ENCODE measurements around the gene ITPRID2. TPM values are rescaled to one million over a fixed set of nuclear protein-coding genes. Genes with fewer than 3 reads are reported as not detected.

Gene ITPRID2
- total and polyA plus RNA-seq, 2 of the 8 experiments (the other 6 are each of a cell fraction or from before 2014, with no cell fraction given) = 1.9 to 12.6 TPM

GRCh38 chr2:181918188-181918587 is 26.7 kb downstream of the ITPRID2 start:
- Histone ChIP-seq H2BK20ac (ENCODE audit: low read length) (no peak overlapping the region), H3K79me1 (ENCODE audit: low read depth, low read length) (no peaks in the 10 kb centered on the region), H3K27ac (ENCODE audit: low read depth, low read length) (no peak overlapping the region), H3K4me2 (ENCODE audit: insufficient read depth in 1 of 2, low read depth in 2 of 2, low read length in 2 of 2) (no peak overlapping the region), H4K91ac (replicated peaks; ENCODE audit: insufficient read length, low read length) (no peak overlapping the region), H3K23ac (ENCODE audit: insufficient read length) (no peak overlapping the region), H3K9ac (replicated peaks in 1 of 4; ENCODE audit: extremely low read depth in 1 of 4, low read depth in 3 of 4, low read length in 3 of 4) (no peak overlapping the region), H2BK15ac (ENCODE audit: low read length) (no peak overlapping the region), H4K20me1 (replicated peaks in 1 of 2; ENCODE audit: control insufficient read depth in 1 of 2, insufficient read depth in 2 of 2, low read length in 2 of 2) (no peaks in the 10 kb centered on the region), H3K18ac (ENCODE audit: extremely low read depth, low read length) (no peak overlapping the region), H3K4me1 (replicated peaks in 1 of 4; ENCODE audit: control insufficient read depth in 3 of 4, insufficient read depth in 4 of 4, low read length in 3 of 4) (no peaks in the 10 kb centered on the region), H4K8ac (ENCODE audit: extremely low read depth, insufficient read depth, low read length) (no peak overlapping the region), H2BK120ac (replicated peaks; ENCODE audit: low read depth, low read length) (no peak overlapping the region), H3K36me3 (ENCODE audit: control insufficient read depth in 2 of 4, insufficient read depth in 4 of 4, low read length in 3 of 4) (peaks cover 0 to 16% (median 6%) of the 10 kb centered on the region in 4 experiments; a peak in 7 of 8 replicates), H3K14ac (ENCODE audit: insufficient read length) (no peak overlapping the region), H3K4me3 (ENCODE audit: extremely low read depth in 1 of 4, insufficient read depth in 2 of 4, low read depth in 3 of 4, low read length in 4 of 4) (no peak overlapping the region), H3K23me2 (ENCODE audit: low read depth, low read length) (no peaks in the 10 kb centered on the region; the same call in 1 of the 2 replicates), H3K79me2 (ENCODE audit: control insufficient read depth in 1 of 2, insufficient read depth in 2 of 2, low read length in 2 of 2) (no peaks in the 10 kb centered on the region), H2BK5ac (ENCODE audit: low read depth, low read length) (no peak overlapping the region), H3K9me3 (ENCODE audit: insufficient read depth in 2 of 2, low read depth in 1 of 2, low read length in 1 of 2) (no peaks in the 10 kb centered on the region), H2AK5ac (ENCODE audit: low read depth, low read length) (no peak overlapping the region), H2BK12ac (ENCODE audit: low read depth, low read length) (no peak overlapping the region), H2AFZ (ENCODE audit: low read length) (no peak overlapping the region), H3K4ac (replicated peaks; ENCODE audit: insufficient read length, low read depth, low read length) (no peak overlapping the region), H3K27me3 (replicated peaks in 1 of 4; ENCODE audit: control insufficient read depth in 3 of 4, extremely low read depth in 1 of 4, insufficient read depth in 3 of 4, low read length in 3 of 4) (no peaks in the 10 kb centered on the region), H3K56ac (replicated peaks; ENCODE audit: insufficient read length, low read depth, low read length) (no peak overlapping the region), H4K5ac (ENCODE audit: insufficient read length, low read depth, low read length) (no peak overlapping the region)
- DNase-seq (ENCODE audit: low read depth in 1 of 2, low spot score in 2 of 2) (no peak), FAIRE-seq (no peak)
- 85% methylated on average over 5 of the region's 5 CpGs; no CpG with 5 or more reads in 1 of the 2 experiments for WGBS, 2 experiments (ENCODE audit: extremely low coverage in 1 of 2, insufficient coverage in 1 of 2, insufficient read length in 1 of 2, insufficient replicate concordance in 2 of 2, low coverage in 1 of 2, low lambda C conversion rate in 2 of 2, missing lambda C conversion rate in 1 of 2)
- TF ChIP-seq SRF (IDR thresholded peaks at IDR 0.05; ENCODE audit: low read depth, low read length) = no peak
- no peak for TF ChIP-seq POLR2A (IDR thresholded peaks at IDR 0.05; ENCODE audit: control extremely low read depth in 1 of 2, low read depth in 2 of 2, low read length in 2 of 2)
- TF ChIP-seq ZNF274 (IDR thresholded peaks at IDR 0.05; ENCODE audit: borderline replicate concordance, extremely low read depth, low read length) = no peak
- TF ChIP-seq RXRA (IDR thresholded peaks at IDR 0.05; ENCODE audit: insufficient read depth, low read depth, low read length) = no peak
- no peak for TF ChIP-seq CBX8 (IDR thresholded peaks at IDR 0.05; ENCODE audit: borderline replicate concordance, low read depth, low read length)
- POLR2A ChIA-PET (ENCODE audit: partially characterized antibody) = no interaction called here
- CTCF ChIA-PET (ENCODE audit: partially characterized antibody) = interaction anchor here (0.6 to 1.6 kb wide), 2 partner anchors 14 to 1005 kb away, joined by 4 to 7 read pairs; no protein-coding TSS in a partner anchor

All from H1 (cell line).